SH-SY5Y (cell line): ENCODE measurements around the gene PACS2.

Source experiments
- GATA2 ChIP-seq: IDR thresholded peaks from 2 replicates; pipeline ENCODE4 v1.6.1; 2011; ENCODE audit warnings: mild to moderate bottlenecking, low read depth, low read length
- GATA3 ChIP-seq: IDR thresholded peaks from 2 replicates; pipeline ENCODE4 v1.6.1; 2011; ENCODE audit warnings: low read depth, mild to moderate bottlenecking, low read length, moderate library complexity

DNA sequence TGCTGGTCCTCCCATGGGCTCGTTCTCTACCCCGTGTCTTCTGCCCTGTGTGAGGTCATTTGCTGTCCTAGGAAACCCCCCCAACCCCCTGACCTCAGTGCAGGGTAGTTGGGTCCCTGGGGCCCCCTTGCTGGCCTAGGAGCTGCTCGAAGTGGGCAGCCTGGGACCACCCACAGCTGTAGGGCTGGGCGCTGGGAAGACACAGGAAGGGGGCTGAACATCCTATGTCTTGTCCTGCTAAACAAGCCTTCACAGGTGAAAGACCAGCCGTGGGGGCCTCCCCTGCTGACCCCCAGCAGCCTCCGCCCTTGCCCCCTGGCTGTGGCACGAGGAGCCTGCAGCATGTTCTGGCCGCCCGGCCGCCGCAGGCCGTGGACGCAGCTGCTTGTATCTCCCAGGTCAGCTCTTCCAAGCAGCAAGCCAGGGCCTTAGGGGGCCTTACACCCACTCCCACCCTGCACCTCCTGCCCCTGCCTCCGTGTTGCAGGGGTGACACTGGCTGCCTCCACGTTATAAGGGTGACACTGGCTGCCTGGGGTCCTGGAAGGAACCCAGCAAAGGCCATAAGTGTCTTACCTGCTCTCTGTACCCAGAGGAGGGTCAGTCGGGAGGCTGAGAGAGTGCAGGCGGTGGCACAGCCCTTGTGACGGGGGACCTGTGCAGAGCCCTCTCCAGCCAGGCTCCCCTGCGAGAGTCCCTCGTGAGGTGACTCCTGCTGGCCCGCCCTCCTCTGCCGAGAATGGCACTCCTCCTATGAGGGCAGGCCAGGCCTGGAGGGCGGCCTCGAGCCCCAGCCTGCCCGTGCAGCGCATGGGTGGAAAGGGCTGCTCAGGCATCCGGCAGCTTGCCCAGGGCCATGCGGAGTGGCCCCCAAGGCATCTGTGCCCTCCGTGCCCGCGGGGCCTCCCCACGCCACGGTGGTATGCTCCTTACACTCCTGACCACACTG is 72.3 kb downstream of the PACS2 start:
- no peak for TF ChIP-seq GATA2
- TF ChIP-seq GATA3 = no peak
